ENCODE results near the gene MXD1. TPM values are rescaled to one million over a fixed set of nuclear protein-coding genes. Genes with fewer than 3 reads are reported as not detected.

Gene MXD1
- polyA plus RNA-seq, 1 of the 3 experiments (the other 2 are of a cell fraction): 2.3 TPM

GRCh38 chr2:69964353-69964841, 49.5 kb downstream of the MXD1 start:
- ChIA-PET CTCF (no interaction called here), POLR2A (no interaction called here)
- Histone ChIP-seq H2AFZ (ENCODE audit: low read depth) (no peak overlapping the region), H3K4me3 (ENCODE audit: low read depth in 2 of 2, low read length in 1 of 2) (no peak overlapping the region), H3K4me1 (ENCODE audit: control insufficient read depth in 1 of 2, insufficient read depth in 2 of 2, low read depth in 1 of 2, low read length in 1 of 2) (no peaks in the 10 kb centered on the region), H3K9me2 (no peaks in the 10 kb centered on the region), H3K9me3 (no peaks in the 10 kb centered on the region), H3F3A (replicated peaks; ENCODE audit: insufficient read depth) (no peaks in the 10 kb centered on the region), H3K9ac (no peak overlapping the region), H4K20me1 (ENCODE audit: insufficient read depth) (no peaks in the 10 kb centered on the region), H3K79me2 (ENCODE audit: insufficient read depth) (no peaks in the 10 kb centered on the region), H3K27ac (ENCODE audit: low read depth in 2 of 2, low read length in 1 of 2) (no peak overlapping the region), H3K4me2 (no peak overlapping the region), H3K27me3 (ENCODE audit: insufficient read depth) (no peaks in the 10 kb centered on the region), H3K36me3 (replicated peaks in 1 of 2; ENCODE audit: control insufficient read depth in 1 of 2, insufficient read depth in 2 of 2, low read length in 1 of 2) (no peaks in the 10 kb centered on the region)
- TF ChIP-seq GABPA (IDR thresholded peaks at IDR 0.05; ENCODE audit: low read depth) (no peak), TCF12 (IDR thresholded peaks at IDR 0.05) (no peak), MXI1 (IDR thresholded peaks at IDR 0.05; ENCODE audit: low read depth, low read length) (no peak), REST (IDR thresholded peaks at IDR 0.05; ENCODE audit: low read depth, low read length) (no peak), FOSL2 (IDR thresholded peaks at IDR 0.05; ENCODE audit: borderline replicate concordance, low read depth) (no peak), RXRA (IDR thresholded peaks at IDR 0.05; ENCODE audit: borderline replicate concordance, low read depth) (no peak), RAD21 (IDR thresholded peaks at IDR 0.05; ENCODE audit: low read length) (no peak), RFX5 (IDR thresholded peaks at IDR 0.05; ENCODE audit: low read length) (no peak), TAF1 (IDR thresholded peaks at IDR 0.05; ENCODE audit: borderline replicate concordance, low read depth, low read length) (no peak), NFIC (IDR thresholded peaks at IDR 0.05; ENCODE audit: borderline replicate concordance) (no peak), FOXM1 (IDR thresholded peaks at IDR 0.05; ENCODE audit: low read depth) (no peak), POLR2AphosphoS5 (IDR thresholded peaks at IDR 0.05; ENCODE audit: low read depth, low read length) (no peak)
- TF ChIP-seq, protein P1, sequence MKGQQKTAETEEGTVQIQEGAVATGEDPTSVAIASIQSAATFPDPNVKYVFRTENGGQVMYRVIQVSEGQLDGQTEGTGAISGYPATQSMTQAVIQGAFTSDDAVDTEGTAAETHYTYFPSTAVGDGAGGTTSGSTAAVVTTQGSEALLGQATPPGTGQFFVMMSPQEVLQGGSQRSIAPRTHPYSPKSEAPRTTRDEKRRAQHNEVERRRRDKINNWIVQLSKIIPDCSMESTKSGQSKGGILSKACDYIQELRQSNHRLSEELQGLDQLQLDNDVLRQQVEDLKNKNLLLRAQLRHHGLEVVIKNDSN (IDR thresholded peaks at IDR 0.05; ENCODE audit: borderline replicate concordance, low read depth): no peak
- 73% methylated on average over 7 of the region's 7 CpGs for WGBS (ENCODE audit: low lambda C conversion rate)
- no peak for DNase-seq

DNA sequence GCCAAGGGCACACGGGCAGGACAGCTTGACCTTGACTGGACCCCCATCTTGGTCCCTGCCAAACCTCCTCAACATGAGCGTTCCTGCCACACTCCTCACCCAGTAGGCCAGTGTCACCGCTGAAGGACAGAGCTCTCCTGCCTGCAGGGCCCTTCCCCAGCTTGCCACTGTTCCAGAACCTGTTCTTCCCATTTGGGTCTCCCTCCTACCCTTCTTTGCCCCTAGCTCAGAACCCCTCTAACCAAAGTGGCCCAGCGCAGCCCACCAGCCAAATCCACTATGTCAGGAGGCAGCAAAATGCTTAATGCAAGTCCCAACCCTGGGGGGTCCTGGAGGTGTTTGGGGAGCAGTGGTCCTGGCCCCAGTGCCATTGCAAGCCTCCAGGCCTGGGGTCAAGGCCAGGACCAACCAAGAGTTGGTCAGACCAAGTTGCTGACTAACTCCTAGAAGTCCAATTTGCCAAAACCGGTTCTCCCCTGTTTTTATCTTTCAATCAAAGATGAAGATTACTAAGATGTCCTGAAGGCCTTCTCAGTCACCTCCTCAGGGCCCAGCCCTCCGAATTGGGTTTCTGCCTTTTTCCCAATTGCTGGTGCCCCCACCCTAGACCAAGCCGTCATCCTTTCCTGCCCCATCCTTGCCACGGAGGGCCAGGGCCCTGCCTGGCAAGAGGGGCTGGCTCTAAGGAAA, 51.0 kb downstream of the MXD1 start:
- no peaks in the 10 kb centered on the region for H3K36me3 ChIP-seq (replicated peaks in 1 of 2; ENCODE audit: control insufficient read depth in 1 of 2, insufficient read depth in 2 of 2, low read length in 1 of 2)
- H3K79me2 ChIP-seq (ENCODE audit: insufficient read depth): no peaks in the 10 kb centered on the region
- no peaks in the 10 kb centered on the region for H4K20me1 ChIP-seq (ENCODE audit: insufficient read depth)
- H3K9me3 ChIP-seq: no peaks in the 10 kb centered on the region
- no peaks in the 10 kb centered on the region for H3K27me3 ChIP-seq (ENCODE audit: insufficient read depth)
- no peaks in the 10 kb centered on the region for H3K9me2 ChIP-seq
- POLR2A ChIA-PET: no interaction called here
- CTCF ChIA-PET: no interaction called here
- no peak overlapping the region for H3K4me2 ChIP-seq
- H3F3A ChIP-seq (replicated peaks; ENCODE audit: insufficient read depth): no peaks in the 10 kb centered on the region
- no peaks in the 10 kb centered on the region for H3K4me1 ChIP-seq (ENCODE audit: control insufficient read depth in 1 of 2, insufficient read depth in 2 of 2, low read depth in 1 of 2, low read length in 1 of 2)
- H3K4me3 ChIP-seq (ENCODE audit: low read depth in 2 of 2, low read length in 1 of 2): no peak overlapping the region
- H3K27ac ChIP-seq (ENCODE audit: low read depth in 2 of 2, low read length in 1 of 2): no peak overlapping the region
- DNase-seq: no peak
- 75% methylated on average over 8 of the region's 8 CpGs for WGBS (ENCODE audit: low lambda C conversion rate)
- no peak overlapping the region for H2AFZ ChIP-seq (ENCODE audit: low read depth)
- H3K9ac ChIP-seq: no peak overlapping the region
- TF ChIP-seq RXRA (IDR thresholded peaks at IDR 0.05; ENCODE audit: borderline replicate concordance, low read depth) (no peak), TCF12 (IDR thresholded peaks at IDR 0.05) (no peak), EZH2phosphoT487 (IDR thresholded peaks at IDR 0.05; ENCODE audit: borderline replicate concordance, low read depth) (no peak), POLR2AphosphoS5 (IDR thresholded peaks at IDR 0.05; ENCODE audit: low read depth, low read length) (no peak), MEF2A (IDR thresholded peaks at IDR 0.05; ENCODE audit: borderline replicate concordance, low read depth) (no peak), CHD2 (IDR thresholded peaks at IDR 0.05; ENCODE audit: low read length, partially characterized antibody) (no peak), USF2 (IDR thresholded peaks at IDR 0.05; ENCODE audit: borderline replicate concordance, low read depth, low read length) (no peak), RCOR1 (IDR thresholded peaks at IDR 0.05; ENCODE audit: low read length) (no peak), NFIC (IDR thresholded peaks at IDR 0.05; ENCODE audit: borderline replicate concordance) (no peak), TAF1 (IDR thresholded peaks at IDR 0.05; ENCODE audit: borderline replicate concordance, low read depth, low read length) (no peak), NRF1 (IDR thresholded peaks at IDR 0.05; ENCODE audit: low read depth, low read length) (no peak)
